CD1c-positive myeloid dendritic cell (primary cell): ENCODE measurements around the gene PER3.

Experiments
- DNase-seq: peaks from one replicate; pipeline ENCODE4 v3.0.0-alpha.2; 2016; ENCODE audit errors: extremely low spot score

The PER3 gene

DNA sequence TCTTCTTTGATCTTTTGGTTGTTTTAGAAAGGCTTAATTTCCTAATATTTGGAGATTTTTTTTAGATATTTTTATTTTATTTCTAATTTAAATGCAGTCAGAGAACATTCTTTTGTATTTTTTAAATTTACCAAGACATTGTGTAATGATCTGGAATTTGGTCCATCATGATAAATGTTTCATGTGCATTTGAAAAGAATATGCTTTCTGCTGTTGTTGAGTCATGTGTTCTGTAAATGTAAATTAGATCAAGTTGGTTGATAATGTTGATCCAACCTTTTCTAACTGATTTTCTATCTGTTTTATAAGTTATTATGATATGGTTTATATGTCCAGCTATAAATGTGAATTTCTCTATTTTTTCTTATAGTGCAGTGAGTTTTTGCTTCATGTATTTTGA, 48.9 kb downstream of the PER3 start:
- no peak for DNase-seq

DNA sequence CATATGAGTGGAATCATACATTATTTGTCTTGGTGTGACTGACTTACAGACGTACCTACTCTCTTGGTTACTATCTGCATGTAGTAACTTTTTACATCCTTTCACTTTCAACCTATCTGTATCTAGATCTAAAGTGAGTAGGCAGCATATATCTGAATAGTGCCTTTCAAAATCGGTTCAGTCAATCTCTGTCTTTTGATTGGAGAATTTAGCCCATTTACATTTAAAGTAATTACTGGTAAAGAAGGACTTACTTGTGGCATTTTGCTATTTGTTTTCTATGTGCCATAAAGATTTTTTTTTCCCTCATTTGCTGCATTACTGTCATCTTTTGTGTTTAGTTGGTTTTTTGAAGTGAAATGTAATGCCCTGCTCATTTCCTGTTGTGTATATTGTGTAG, 54.6 kb downstream of the PER3 start:
- DNase-seq: no peak

DNA sequence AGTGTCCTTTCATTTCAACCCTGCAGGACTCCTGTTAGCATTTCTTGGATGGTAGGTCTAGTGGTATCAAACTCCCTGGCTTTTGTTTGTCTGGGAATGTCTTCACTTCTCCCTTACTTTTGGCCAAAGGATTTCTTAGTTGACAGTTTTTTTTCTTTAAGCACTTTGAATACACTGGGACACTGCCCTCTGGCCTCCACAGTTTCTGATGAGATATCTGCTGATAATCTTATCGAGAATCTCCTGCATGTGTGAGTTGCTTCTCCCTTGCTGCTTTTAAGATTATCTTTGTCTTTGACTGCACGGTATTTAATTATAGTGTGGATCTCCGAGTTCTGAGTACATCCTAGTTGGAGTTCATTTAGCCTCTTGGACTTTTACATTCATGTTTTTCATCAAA, 55.4 kb downstream of the PER3 start:
- no peak for DNase-seq

GRCh38 chr1:7842517-7842916, 58.4 kb downstream of the PER3 start:
- no peak for DNase-seq

DNA sequence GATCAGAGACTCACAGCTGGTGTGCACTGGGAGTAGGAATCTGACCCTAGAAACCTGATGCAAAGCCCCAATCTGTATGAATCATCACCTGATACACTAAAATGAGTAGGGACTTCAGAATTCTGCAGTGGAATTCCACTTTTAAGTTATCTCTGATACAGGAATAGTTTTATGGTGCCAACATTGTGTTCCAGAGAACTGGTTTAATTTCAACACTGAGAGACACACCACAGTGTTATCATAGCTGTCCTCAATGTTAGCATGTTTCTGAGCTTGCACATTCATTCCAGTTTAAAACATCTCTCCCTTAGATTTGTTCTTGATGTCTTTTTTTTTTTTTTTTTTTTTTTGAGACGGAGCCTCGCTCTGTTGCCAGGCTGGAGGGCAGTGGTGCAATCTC, 61.7 kb downstream of the PER3 start:
- no peak for DNase-seq

- no peak for DNase-seq
These were observed 62.6 kb downstream of the PER3 start for GRCh38 chr1:7846656-7847055.

GRCh38 chr1:7847599-7847998, 63.5 kb downstream of the PER3 start:
- DNase-seq: no peak

DNA sequence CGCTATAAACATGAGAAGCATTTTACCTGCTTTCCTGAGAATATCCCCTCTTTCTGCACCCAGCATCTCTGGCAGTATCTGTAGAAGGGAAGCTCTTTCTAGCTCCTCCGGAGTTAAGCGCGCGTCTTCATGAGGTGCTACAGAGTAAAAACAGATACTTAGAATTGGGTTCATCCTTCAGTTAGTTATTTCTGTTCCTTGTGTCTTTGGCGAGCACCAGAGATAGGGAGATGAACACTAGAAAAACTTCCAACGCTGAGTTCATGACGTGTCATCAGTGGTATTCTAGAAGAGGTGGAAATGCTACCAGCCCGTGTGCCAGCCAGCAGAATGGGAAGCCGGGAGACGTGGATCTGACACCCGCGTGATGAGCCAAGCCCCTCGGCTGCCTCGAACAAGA, 66.7 kb downstream of the PER3 start:
- no peak for DNase-seq

GRCh38 chr1:7852804-7853683, 69.0 kb downstream of the PER3 start, which contains the start of gene UTS2:
TSS of gene UTS2 (minus strand) at chr1:7853065. CDS start at chr1:7853003, 62 bp downstream.
- no peak for DNase-seq

DNA sequence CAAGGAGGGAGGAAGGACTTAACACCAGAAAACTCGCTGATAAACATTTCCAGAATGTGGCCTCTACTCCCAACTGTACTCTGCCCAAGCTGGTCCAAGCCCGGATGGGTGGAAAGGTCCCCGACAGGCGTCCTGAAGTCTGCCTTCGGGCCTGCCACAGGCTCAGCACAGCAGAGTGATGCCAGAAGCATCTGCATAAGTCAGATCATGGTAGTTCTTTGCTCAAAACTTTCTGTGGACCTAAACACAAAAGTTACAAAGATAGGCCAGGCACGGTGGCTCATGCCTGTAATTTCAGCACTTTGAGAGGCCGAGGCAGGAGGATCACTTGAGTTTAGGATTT, 69.6 kb downstream of the PER3 start:
- no peak for DNase-seq

DNA sequence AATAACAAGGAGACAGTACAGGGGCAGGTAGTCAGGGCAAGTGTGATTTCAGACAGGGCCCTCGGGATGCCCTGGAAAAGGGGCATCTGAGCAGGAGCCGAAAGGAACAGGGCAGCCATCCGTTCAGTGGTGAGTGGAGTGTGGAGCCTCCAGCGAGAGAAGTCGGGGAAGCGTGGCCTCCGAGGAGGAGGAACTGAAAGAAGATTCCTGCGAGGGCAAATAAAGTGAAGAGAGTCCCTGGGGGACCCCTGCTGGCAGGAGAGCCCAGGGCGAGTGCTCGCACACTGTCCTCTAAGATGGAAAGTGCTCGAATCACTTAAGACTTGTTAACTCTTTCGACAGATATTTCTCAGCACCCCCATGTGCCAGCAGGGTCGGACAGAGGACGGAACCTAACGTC, 72.3 kb downstream of the PER3 start:
- DNase-seq: no peak

DNA sequence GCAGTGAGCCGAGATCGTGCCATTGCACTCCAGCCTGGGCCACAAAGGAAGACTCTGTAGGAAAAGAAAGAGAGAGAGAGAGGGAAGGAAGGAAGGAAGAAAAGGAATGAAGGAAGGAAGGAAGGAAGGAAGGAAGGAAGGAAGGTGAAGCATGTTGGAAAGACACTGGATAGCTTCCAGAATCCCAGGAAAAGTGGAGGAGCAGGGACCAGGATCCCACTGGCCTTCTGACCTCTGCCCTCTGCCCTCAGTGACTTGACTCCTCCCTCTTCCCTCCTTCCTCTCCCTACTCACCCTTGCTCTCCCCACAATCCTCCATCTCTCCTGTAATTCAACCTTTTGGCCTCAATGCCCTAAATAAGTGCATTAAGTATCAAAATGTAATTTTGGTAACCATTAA, 72.9 kb downstream of the PER3 start:
- DNase-seq: no peak

DNA sequence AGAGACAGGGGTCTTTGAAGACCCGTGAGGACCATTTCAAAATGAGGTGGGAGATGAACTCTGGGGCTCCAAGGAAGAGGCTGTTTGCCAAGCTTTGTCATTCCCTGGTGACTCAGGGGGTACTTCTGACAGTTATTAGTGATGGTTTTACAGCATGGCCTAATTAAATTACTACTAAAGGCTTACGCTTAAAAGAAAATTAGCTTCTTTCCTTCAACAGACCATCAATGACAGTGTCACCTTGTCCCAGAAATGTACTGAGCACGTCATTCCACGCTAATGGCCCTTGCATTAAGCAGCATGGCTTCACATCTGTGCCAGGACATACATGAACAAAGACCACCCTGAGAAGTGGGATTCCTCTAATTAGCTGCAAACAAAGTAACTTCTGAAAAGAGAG, 73.9 kb downstream of the PER3 start:
- no peak for DNase-seq

DNA sequence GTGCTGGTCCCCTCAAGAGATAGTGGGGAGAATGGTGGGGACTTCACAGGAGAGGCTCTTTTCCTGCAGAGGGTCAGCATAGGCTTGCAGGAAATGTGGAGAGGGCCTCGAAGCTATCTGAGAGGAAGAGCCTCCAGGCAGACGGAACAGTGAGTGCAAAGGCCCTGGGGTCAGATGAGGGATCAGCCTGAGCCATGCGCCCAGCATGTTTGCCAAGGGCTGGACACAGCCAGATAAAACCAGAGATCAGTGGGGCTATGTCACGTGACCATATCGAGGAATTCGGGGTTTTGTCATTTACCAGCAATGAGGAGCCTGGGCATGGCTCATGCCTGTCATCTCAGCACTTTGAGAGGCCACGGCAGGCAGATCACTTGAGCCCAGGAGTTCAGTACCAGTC, 75.3 kb downstream of the PER3 start:
- DNase-seq: no peak

- no peak for DNase-seq
These were observed 76.0 kb downstream of the PER3 start for GRCh38 chr1:7860130-7860529.

- no peak for DNase-seq
These were observed 77.4 kb downstream of the PER3 start for GRCh38 chr1:7861452-7861851.

DNA sequence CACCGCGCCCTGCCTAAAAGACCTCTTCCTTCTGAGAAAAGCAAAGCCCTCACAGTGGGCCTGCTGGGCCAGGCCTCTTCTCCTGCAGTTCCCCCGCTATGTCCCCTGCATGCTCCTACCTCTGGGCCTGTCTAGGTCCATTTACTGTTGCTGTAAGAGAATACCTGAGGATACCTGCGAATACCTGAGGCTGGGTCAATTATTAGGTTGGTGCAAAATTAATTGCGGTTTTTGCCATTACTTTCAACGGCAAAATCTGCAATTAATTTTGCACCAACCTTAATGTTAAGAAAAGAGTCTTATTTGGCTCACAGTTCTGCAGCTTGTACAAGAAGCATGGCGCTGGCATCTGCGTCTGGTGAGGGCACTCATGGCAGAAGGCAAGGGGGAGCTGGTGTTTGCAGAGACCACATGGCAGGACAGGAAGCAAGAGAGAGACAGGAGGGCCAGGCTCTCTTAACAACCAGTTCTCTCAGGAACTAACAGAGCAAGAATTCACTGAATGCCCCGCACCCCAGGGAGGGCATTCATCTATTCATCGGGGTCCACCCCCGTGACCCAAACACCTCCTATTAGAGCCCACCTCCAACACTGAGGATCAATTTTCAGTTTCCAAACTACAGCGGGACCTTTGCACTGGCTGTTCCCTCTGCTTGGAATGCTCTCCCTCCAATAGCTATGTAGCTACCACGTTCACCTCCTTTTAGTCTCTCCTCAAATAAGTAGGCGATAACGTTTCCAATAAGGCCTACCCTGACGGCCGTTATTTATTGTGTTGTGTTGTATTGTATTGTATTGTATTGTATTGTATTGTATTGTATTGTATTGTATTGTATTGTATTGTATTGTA, 78.3 kb downstream of the PER3 start:
- DNase-seq: no peak

- DNase-seq: no peak
These were observed 79.8 kb downstream of the PER3 start for GRCh38 chr1:7863756-7864328.

GRCh38 chr1:7865978-7866377, 81.9 kb downstream of the PER3 start:
- DNase-seq: no peak

- no peak for DNase-seq
These were observed 84.1 kb downstream of the PER3 start for GRCh38 chr1:7868070-7868780.

- DNase-seq: no peak
These were observed 85.2 kb downstream of the PER3 start for GRCh38 chr1:7869136-7869920.
